GM06990 (cell line): ENCODE data around the gene GUCA1A.

ENCODE experiments used
- DNase-seq: peaks from one replicate; pipeline ENCODE4 v3.0.0-alpha.2; 2011; ENCODE audit not compliant: insufficient read length; ENCODE audit errors: extremely low read depth
- H3K27me3 ChIP-seq: replicated peaks from 2 replicates; pipeline ENCODE4 v1.6.0; 2011; ENCODE audit warnings: low read length; ENCODE audit not compliant: control insufficient read depth, insufficient read depth
- H3K36me3 ChIP-seq: 2 replicates; pipeline ENCODE4 v1.5.1; 2011; ENCODE audit warnings: low read length; ENCODE audit not compliant: control insufficient read depth, insufficient read depth
- H3K4me3 ChIP-seq: replicated peaks from 2 replicates; pipeline ENCODE4 v1.5.1; 2011; ENCODE audit warnings: low read depth, mild to moderate bottlenecking, control low read depth, low read length
- TF ChIP-seq, protein P1 (sequence below): IDR thresholded peaks from 2 replicates; pipeline ENCODE4 v1.5.1; 2011; ENCODE audit warnings: low read length, control low read depth, mild to moderate bottlenecking, inconsistent platforms; ENCODE audit not compliant: insufficient read depth, poor library complexity, severe bottlenecking

GUCA1A gene

DNA sequence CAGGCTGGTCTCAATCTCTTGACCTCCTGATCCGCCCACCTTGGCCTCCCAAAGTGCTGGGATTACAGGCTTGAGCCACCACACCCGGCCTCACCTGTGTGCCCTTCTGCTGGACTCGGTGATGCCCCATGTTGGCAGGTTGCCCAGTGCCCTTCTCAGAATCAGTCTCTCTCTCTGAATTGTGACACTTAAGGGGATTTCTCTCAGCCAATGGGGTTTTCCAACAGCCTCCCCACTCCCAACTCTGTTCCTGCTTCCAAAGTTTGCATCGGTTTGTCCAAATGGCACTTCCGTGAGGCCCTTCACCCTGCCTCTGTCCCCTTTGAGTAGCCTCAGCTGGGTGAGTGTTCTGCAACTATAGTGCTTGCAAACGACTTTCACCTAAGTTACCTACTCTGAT lies 47.6 kb downstream of the GUCA1A start:
- Histone ChIP-seq H3K4me3 (no peak overlapping the region), H3K36me3 (no peaks in the 10 kb centered on the region), H3K27me3 (no peaks in the 10 kb centered on the region)
- no peak for DNase-seq
- TF ChIP-seq, protein P1, sequence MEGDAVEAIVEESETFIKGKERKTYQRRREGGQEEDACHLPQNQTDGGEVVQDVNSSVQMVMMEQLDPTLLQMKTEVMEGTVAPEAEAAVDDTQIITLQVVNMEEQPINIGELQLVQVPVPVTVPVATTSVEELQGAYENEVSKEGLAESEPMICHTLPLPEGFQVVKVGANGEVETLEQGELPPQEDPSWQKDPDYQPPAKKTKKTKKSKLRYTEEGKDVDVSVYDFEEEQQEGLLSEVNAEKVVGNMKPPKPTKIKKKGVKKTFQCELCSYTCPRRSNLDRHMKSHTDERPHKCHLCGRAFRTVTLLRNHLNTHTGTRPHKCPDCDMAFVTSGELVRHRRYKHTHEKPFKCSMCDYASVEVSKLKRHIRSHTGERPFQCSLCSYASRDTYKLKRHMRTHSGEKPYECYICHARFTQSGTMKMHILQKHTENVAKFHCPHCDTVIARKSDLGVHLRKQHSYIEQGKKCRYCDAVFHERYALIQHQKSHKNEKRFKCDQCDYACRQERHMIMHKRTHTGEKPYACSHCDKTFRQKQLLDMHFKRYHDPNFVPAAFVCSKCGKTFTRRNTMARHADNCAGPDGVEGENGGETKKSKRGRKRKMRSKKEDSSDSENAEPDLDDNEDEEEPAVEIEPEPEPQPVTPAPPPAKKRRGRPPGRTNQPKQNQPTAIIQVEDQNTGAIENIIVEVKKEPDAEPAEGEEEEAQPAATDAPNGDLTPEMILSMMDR, result no peak

GRCh38 chr6:42221546-42221945 lies 48.4 kb downstream of the GUCA1A start:
- H3K4me3 ChIP-seq, result no peak overlapping the region
- no peak for DNase-seq

GRCh38 chr6:42222448-42222847 lies 49.3 kb downstream of the GUCA1A start:
- TF ChIP-seq, protein P1, result no peak
- Histone ChIP-seq H3K27me3 (no peaks in the 10 kb centered on the region), H3K4me3 (no peak overlapping the region), H3K36me3 (no peaks in the 10 kb centered on the region)
- no peak for DNase-seq

More at GRCh38 chr6:42221546-42221945, 48.4 kb downstream of the GUCA1A start:
- TF ChIP-seq, protein P1, result no peak
- H3K36me3 ChIP-seq, result no peaks in the 10 kb centered on the region
- H3K27me3 ChIP-seq, result no peaks in the 10 kb centered on the region

GRCh38 chr6:42224222-42225028 lies 51.3 kb downstream of the GUCA1A start:
- peak; percentile 78 for DNase-seq
- TF ChIP-seq, protein P1, result no peak

DNA sequence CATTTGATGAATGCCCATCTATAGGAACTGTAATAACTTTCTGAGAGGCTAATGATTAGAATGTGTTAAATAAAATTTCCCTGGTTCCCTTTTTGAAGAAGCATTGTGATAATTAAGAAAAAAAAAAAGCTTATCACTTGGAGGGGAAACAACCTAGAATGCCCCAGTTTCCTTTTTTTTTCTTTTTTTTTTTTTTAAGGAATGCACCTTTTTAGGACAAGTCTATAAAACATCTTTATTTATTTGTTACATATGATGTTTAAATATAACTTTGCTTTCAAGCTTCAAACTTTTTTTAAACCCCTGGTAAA lies 51.8 kb downstream of the GUCA1A start:
- TF ChIP-seq, protein P1, result no peak
- Histone ChIP-seq H3K27me3 (no peaks in the 10 kb centered on the region), H3K4me3 (no peak overlapping the region), H3K36me3 (no peaks in the 10 kb centered on the region)
- no peak for DNase-seq

More at GRCh38 chr6:42224222-42225028, 51.3 kb downstream of the GUCA1A start:
- H3K36me3 ChIP-seq, result no peaks in the 10 kb centered on the region
- H3K4me3 ChIP-seq, result no peak overlapping the region; the same call in 1 of the 2 replicates
- H3K27me3 ChIP-seq, result no peaks in the 10 kb centered on the region
